ENCODE measurements around the gene SETD2. TPM values are rescaled to one million over a fixed set of nuclear protein-coding genes. Genes with fewer than 3 reads are reported as not detected.
A peak's percentile ranks its signal among the peaks of the same experiment; 100 is the strongest.

Gene SETD2
- total and polyA plus RNA-seq, 9 of the 15 experiments (the other 6 are each of a cell fraction or from before 2014, with no cell fraction given) = 8.2 to 44.0 (median 33.6) TPM

- TF ChIP-seq ZFP91 (CRISPR knock-in tag; IDR thresholded peaks at IDR 0.05) (0 out of 2 replicates have a peak, but pooled peaks have one; percentile 18), NFE2L1 (tag; IDR thresholded peaks at IDR 0.05; ENCODE audit: borderline replicate concordance, low read depth) (no peak), CREBBP (IDR thresholded peaks at IDR 0.05; ENCODE audit: low read depth, low read length) (no peak), POLR2G (IDR thresholded peaks at IDR 0.05; ENCODE audit: low read depth, low read length) (peak; percentile 54)
Measured at GRCh38 chr3:46991406-46992165, 172.3 kb downstream of the SETD2 start (continued).

GRCh38 chr3:46990573-46991374 lies 173.1 kb downstream of the SETD2 start:
- BruUV-seq (replicated peaks) = no TSS peak
- 92% methylated on average over 11 of the region's 11 CpGs for WGBS (ENCODE audit: insufficient coverage, low coverage, missing lambda C conversion rate)

More at GRCh38 chr3:46990573-46991374, 173.1 kb downstream of the SETD2 start:
- Histone ChIP-seq H3K9me3 (replicated peaks; ENCODE audit: control insufficient read depth, insufficient read depth, low read depth, low read length) (no peaks in the 10 kb centered on the region), H3K4me2 (ENCODE audit: insufficient read depth, low read length) (no peak overlapping the region), H3K4me3 (no peak overlapping the region), H3K27me3 (ENCODE audit: control insufficient read depth in 2 of 2, insufficient read depth in 2 of 2, low read length in 2 of 2) (no peaks in the 10 kb centered on the region), H3K9me1 (ENCODE audit: control insufficient read depth, insufficient read depth, low read length) (peaks cover 5% of the 10 kb centered on the region), H2AFZ (ENCODE audit: low read depth, low read length) (no peak overlapping the region), H3K36me3 (ENCODE audit: control insufficient read depth, insufficient read depth, low read length) (peaks cover 71% of the 10 kb centered on the region), H4K20me1 (replicated peaks; ENCODE audit: control insufficient read depth, insufficient read depth, low read length) (no peaks in the 10 kb centered on the region), H3K9ac (ENCODE audit: insufficient read depth in 1 of 2, low read depth in 2 of 2, low read length in 2 of 2) (peak overlapping the region in 1 of 2 experiments; percentile 24; a peak in 2 of 4 replicates), H3K79me2 (ENCODE audit: control insufficient read depth, insufficient read depth, low read length) (peaks cover 34% of the 10 kb centered on the region), H3K4me1 (replicated peaks in 1 of 2; ENCODE audit: control insufficient read depth in 2 of 2, insufficient read depth in 2 of 2, low read length in 2 of 2) (peaks cover 32 to 61% of the 10 kb centered on the region in 2 experiments), H3K27ac (ENCODE audit: extremely low read depth, low read depth, low read length) (no peak overlapping the region)
- CTCF ChIA-PET (ENCODE audit: low intra/inter-chr PET ratio) = no interaction called here
- FAIRE-seq (no peak), DNase-seq (ENCODE audit: extremely low read depth in 1 of 4, low spot score in 3 of 4) (no peak), ATAC-seq (no peak)
- in situ Hi-C loops (cut with MboI) (no loop called here), intact Hi-C loops (cut with micrococcal nuclease) (loop anchor here (10.0 kb wide), 1 partner anchor 286 kb away; the partner anchor contains the start of gene TMIE)
- TF ChIP-seq NFIC (IDR thresholded peaks at IDR 0.05) (peak; percentile 87), ZNF133 (CRISPR knock-in tag; IDR thresholded peaks at IDR 0.05) (no peak), MED1 (CRISPR knock-in tag; IDR thresholded peaks at IDR 0.05; ENCODE audit: borderline replicate concordance) (no peak), BMI1 (IDR thresholded peaks at IDR 0.05; ENCODE audit: low read length) (no peak), KDM2B (CRISPR knock-in tag; IDR thresholded peaks at IDR 0.05) (no peak), ZSCAN32 (CRISPR knock-in tag; IDR thresholded peaks at IDR 0.05) (no peak)
- POLR2A ChIA-PET = interaction anchor here (1.0 to 2.2 kb wide), 4 partner anchors 9 to 54 kb away, joined by 3 to 7 read pairs (median 5); partner anchors contain the start of gene NBEAL2
